Measurements from ENCODE around the gene APOM.

APOM gene

GRCh38 chr6:31687321-31687720 is 31.6 kb downstream of the APOM start:
- in situ Hi-C loops (cut with MboI; ENCODE audit: low pct_unique_long_range_greater_than_20kb, low sequenced_read_pairs, unreplicated experiment), result no loop called here
- no peak for TF ChIP-seq CTCF (IDR thresholded peaks at IDR 0.05; ENCODE audit: extremely low read depth, insufficient read depth, missing control alignments)
- DNase-seq (ENCODE audit: low spot score), result no peak

- no peak for TF ChIP-seq CTCF (IDR thresholded peaks at IDR 0.05; ENCODE audit: extremely low read depth, insufficient read depth, missing control alignments)
- DNase-seq (ENCODE audit: low spot score), result no peak
Measured at GRCh38 chr6:31687860-31688693, 32.4 kb downstream of the APOM start.

GRCh38 chr6:31689249-31690110 is 33.8 kb downstream of the APOM start:
- in situ Hi-C loops (cut with MboI; ENCODE audit: low pct_unique_long_range_greater_than_20kb, low sequenced_read_pairs, unreplicated experiment), result no loop called here
- DNase-seq (ENCODE audit: low spot score), result no peak
- peak; percentile 48 for TF ChIP-seq CTCF (IDR thresholded peaks at IDR 0.05; ENCODE audit: extremely low read depth, insufficient read depth, missing control alignments)

More at GRCh38 chr6:31687860-31688693, 32.4 kb downstream of the APOM start:
- in situ Hi-C loops (cut with MboI; ENCODE audit: low pct_unique_long_range_greater_than_20kb, low sequenced_read_pairs, unreplicated experiment), result no loop called here

GRCh38 chr6:31690231-31691077 is 34.8 kb downstream of the APOM start:
- TF ChIP-seq CTCF (IDR thresholded peaks at IDR 0.05; ENCODE audit: extremely low read depth, insufficient read depth, missing control alignments), result no peak
- DNase-seq (ENCODE audit: low spot score), result no peak
- in situ Hi-C loops (cut with MboI; ENCODE audit: low pct_unique_long_range_greater_than_20kb, low sequenced_read_pairs, unreplicated experiment), result no loop called here

- TF ChIP-seq CTCF (IDR thresholded peaks at IDR 0.05; ENCODE audit: extremely low read depth, insufficient read depth, missing control alignments), result no peak
- no peak for DNase-seq (ENCODE audit: low spot score)
- in situ Hi-C loops (cut with MboI; ENCODE audit: low pct_unique_long_range_greater_than_20kb, low sequenced_read_pairs, unreplicated experiment), result no loop called here
Measured at GRCh38 chr6:31691078-31691463, 35.4 kb downstream of the APOM start.

GRCh38 chr6:31691564-31692108 is 35.9 kb downstream of the APOM start:
- TF ChIP-seq CTCF (IDR thresholded peaks at IDR 0.05; ENCODE audit: extremely low read depth, insufficient read depth, missing control alignments), result no peak
- in situ Hi-C loops (cut with MboI; ENCODE audit: low pct_unique_long_range_greater_than_20kb, low sequenced_read_pairs, unreplicated experiment), result no loop called here

More at GRCh38 chr6:31691564-31692108, 35.9 kb downstream of the APOM start:
- no peak for DNase-seq (ENCODE audit: low spot score)

All from GM13977 (cell line).